HG03469 (cell line): ENCODE results near the gene NIFK.
"Not testable (repeated sequence)": the region's sequence is repeated elsewhere in the genome, so short reads cannot be mapped to it uniquely, and the experiment has no call there.

Experiments
- ATAC-seq: cut with Tn5 transposase; IDR thresholded peaks from one replicate; pipeline ENCODE4 v1.9.1; 2021; ENCODE audit warnings: mild to moderate bottlenecking, moderate library complexity, moderate number of reproducible peaks; ENCODE audit not compliant: unreplicated experiment

Gene NIFK

GRCh38 chr2:121735518-121736074, 1.1 kb downstream of the NIFK start:
- no peak for ATAC-seq

- not testable (repeated sequence) for ATAC-seq
These were observed 2.1 kb downstream of the NIFK start for GRCh38 chr2:121734544-121734943.

GRCh38 chr2:121731366-121731765, 5.3 kb downstream of the NIFK start:
- no peak for ATAC-seq

GRCh38 chr2:121727950-121728349, 8.7 kb downstream of the NIFK start:
- ATAC-seq, result no peak

- no peak for ATAC-seq
These were observed 9.3 kb downstream of the NIFK start for GRCh38 chr2:121727332-121727731.

GRCh38 chr2:121723316-121723715, 13.4 kb downstream of the NIFK start:
- ATAC-seq, result no peak

- ATAC-seq, result no peak
These were observed 14.2 kb downstream of the NIFK start for GRCh38 chr2:121722479-121722878.

GRCh38 chr2:121721926-121722325, 14.7 kb downstream of the NIFK start:
- ATAC-seq, result no peak

- no peak for ATAC-seq
These were observed 19.1 kb downstream of the NIFK start for GRCh38 chr2:121717529-121717928.

- ATAC-seq, result no peak
These were observed 20.5 kb downstream of the NIFK start for GRCh38 chr2:121716126-121716525.

GRCh38 chr2:121711481-121711880, 25.2 kb downstream of the NIFK start:
- ATAC-seq, result not testable (repeated sequence)

- ATAC-seq, result no peak
These were observed 26.1 kb downstream of the NIFK start for GRCh38 chr2:121710470-121711170.

GRCh38 chr2:121709776-121710469, 26.8 kb downstream of the NIFK start:
- no peak for ATAC-seq

GRCh38 chr2:121707920-121708361, 28.7 kb downstream of the NIFK start:
- ATAC-seq, result no peak

- no peak for ATAC-seq
These were observed 29.2 kb downstream of the NIFK start for GRCh38 chr2:121707344-121707919.

GRCh38 chr2:121705958-121706357, 30.7 kb downstream of the NIFK start:
- no peak for ATAC-seq

- ATAC-seq, result no peak
These were observed 31.3 kb downstream of the NIFK start for GRCh38 chr2:121705390-121705789.

GRCh38 chr2:121701761-121702160, 34.9 kb downstream of the NIFK start:
- not testable (repeated sequence) for ATAC-seq

GRCh38 chr2:121699421-121700333, 37.0 kb downstream of the NIFK start:
- peak; percentile 99 for ATAC-seq

GRCh38 chr2:121698318-121698930, 38.3 kb downstream of the NIFK start:
- no peak for ATAC-seq
